HCT116 (cell line): ENCODE measurements around the gene FUOM. TPM values are rescaled to one million over a fixed set of nuclear protein-coding genes. Genes with fewer than 3 reads are reported as not detected.

ENCODE experiments used
- ATAC-seq: fragments of 200-7000 bp; cut with Tn5 transposase; 2 replicates; pipeline ENCODE4 v1.9.1; 2020; ENCODE audit warnings: mild to moderate bottlenecking, moderate library complexity
- BruUV-seq: library from RNA; stranded (reverse); fragments of 400-500 nt; replicated peaks from 2 replicates; lab custom pipeline; 2021; lab: Mats Ljungman, UMichigan
- CTCF ChIA-PET: fragments of 300-600 bp; sonication (Branson Sonifier 250); formaldehyde crosslinking; loops from one replicate; lab custom pipeline; 2021; ENCODE audit warnings: antibody characterized with exemption; lab: Charles Lee
- POLR2A ChIA-PET: fragments of 300-600, 350-600 bp; sonication (Branson Sonifier 250); formaldehyde crosslinking; loops from one replicate; lab custom pipeline; 2021; ENCODE audit warnings: antibody characterized with exemption; lab: Charles Lee
- RAD21 ChIA-PET, 2 experiments: fragments of 300-600 bp; sonication (Branson Sonifier 250); formaldehyde crosslinking; loops; one replicate each; lab custom pipeline; 2023; ENCODE audit warnings: low total read pairs in 2 of 2; ENCODE audit not compliant: uncharacterized antibody in 2 of 2, unreplicated experiment in 2 of 2, low non-redundant PET in 1 of 2; lab: Charles Lee
- DNase-seq: peaks from one replicate; pipeline ENCODE4 v3.0.0-alpha.2; 2010; ENCODE audit warnings: low read depth, low spot score
- H2AFZ ChIP-seq: fragments of 200-600 bp; shearing (Covaris generic), sonication (generic); 2 replicates; pipeline ENCODE4 v1.6.1; 2017; ENCODE audit warnings: low read depth, mixed run types, mixed read lengths, antibody characterized with exemption, low read length; ENCODE audit not compliant: poor library complexity, severe bottlenecking
- H3K27ac ChIP-seq: 2 replicates; pipeline ENCODE4 v1.5.1; 2012; ENCODE audit warnings: low read depth, low read length
- H3K27me3 ChIP-seq: fragments of 200-600 bp; sonication (generic); 2 replicates; pipeline ENCODE4 v1.6.1; 2016; ENCODE audit warnings: mixed run types, low read length, mixed read lengths; ENCODE audit not compliant: insufficient read depth
- H3K36me3 ChIP-seq, 2 experiments: fragments of 200-500 bp in 1 of 2; fragments of 200-600 bp in 1 of 2; sonication (Bioruptor generic) in 1 of 2; sonication (generic) in 1 of 2; 2 replicates each; pipeline versions ENCODE4 v1.5.1 to v1.6.1; 2014 to 2016; ENCODE audit warnings: low read length in 2 of 2, inconsistent platforms in 1 of 2, mixed read lengths in 1 of 2, mixed run types in 1 of 2; ENCODE audit not compliant: insufficient read depth in 2 of 2, control insufficient read depth in 1 of 2
- H3K4me1 ChIP-seq, 2 experiments: fragments of 200-600 bp in 1 of 2; sonication (generic) in 1 of 2; 2 replicates each; pipeline versions ENCODE4 v1.5.1 to v1.6.1; 2012 to 2017; ENCODE audit warnings: low read length in 2 of 2, inconsistent platforms in 1 of 2, mild to moderate bottlenecking in 1 of 2, mixed read lengths in 1 of 2, mixed run types in 1 of 2, moderate library complexity in 1 of 2; ENCODE audit not compliant: insufficient read depth in 2 of 2, control insufficient read depth in 1 of 2
- H3K4me2 ChIP-seq: fragments of 200-600 bp; sonication (generic); 2 replicates; pipeline ENCODE4 v1.6.1; 2017; ENCODE audit warnings: mixed run types, low read length, mixed read lengths
- H3K4me3 ChIP-seq, 2 experiments: fragments of 200-600 bp in 1 of 2; sonication (generic) in 1 of 2; replicated peaks in 1 of 2; 2 replicates each; pipeline ENCODE4 v1.5.1; 2011 to 2016; ENCODE audit warnings: low read length in 2 of 2, control low read depth in 1 of 2, low read depth in 1 of 2, mild to moderate bottlenecking in 1 of 2, mixed read lengths in 1 of 2, mixed run types in 1 of 2
- H3K79me2 ChIP-seq: fragments of 200-600 bp; sonication (generic); 2 replicates; pipeline ENCODE4 v1.6.1; 2017; ENCODE audit warnings: mild to moderate bottlenecking, mixed run types, low read length, moderate library complexity, mixed read lengths; ENCODE audit not compliant: insufficient read depth
- H3K9ac ChIP-seq: fragments of 200-600 bp; sonication (generic); 2 replicates; pipeline ENCODE4 v1.6.1; 2016; ENCODE audit warnings: low read length, mixed read lengths
- H3K9me2 ChIP-seq: fragments of 200-600 bp; sonication (generic), shearing (Covaris generic); 2 replicates; pipeline ENCODE4 v1.6.1; 2017; ENCODE audit warnings: mixed run types, mild to moderate bottlenecking, moderate library complexity; ENCODE audit not compliant: insufficient read depth
- H3K9me3 ChIP-seq, 2 experiments: fragments of 200-500 bp in 1 of 2; fragments of 200-600 bp in 1 of 2; sonication (Bioruptor generic) in 1 of 2; sonication (generic) in 1 of 2; 2 replicates each; pipeline ENCODE4 v1.6.1; 2014 to 2017; ENCODE audit warnings: low read length in 2 of 2, mixed read lengths in 2 of 2, inconsistent platforms in 1 of 2, low read depth in 1 of 2, mild to moderate bottlenecking in 1 of 2, mixed run types in 1 of 2, moderate library complexity in 1 of 2; ENCODE audit not compliant: control insufficient read depth in 1 of 2, insufficient read depth in 1 of 2
- H4K20me1 ChIP-seq: fragments of 200-600 bp; sonication (generic), shearing (Covaris generic); 2 replicates; pipeline ENCODE4 v1.6.1; 2017; ENCODE audit warnings: mixed run types, mild to moderate bottlenecking, moderate library complexity; ENCODE audit not compliant: insufficient read depth
- SIN3A ChIP-seq: IDR thresholded peaks from 2 replicates; pipeline ENCODE4 v1.6.1; 2012; ENCODE audit warnings: low read depth
- intact Hi-C: fragments of 100-400 bp; cut with micrococcal nuclease; formaldehyde crosslinking; loops from 2 replicates; pipeline ENCODE4 v1.10.0; 2022
- microRNA-seq: library from miRNA; unstranded; fragments of <30 nt; microRNA quantifications from one replicate; pipeline ENCODE4, GENCODE V29; 2016; ENCODE audit warnings: borderline number of aligned reads
- total RNA-seq: library from RNA; stranded (reverse); gene quantifications from one replicate; pipeline ENCODE4 v1.2.1, GENCODE V29; 2021; ENCODE audit not compliant: unreplicated experiment

The FUOM gene
- total RNA-seq, 1 experiment from 2014 or later, result 21.5 TPM

DNA sequence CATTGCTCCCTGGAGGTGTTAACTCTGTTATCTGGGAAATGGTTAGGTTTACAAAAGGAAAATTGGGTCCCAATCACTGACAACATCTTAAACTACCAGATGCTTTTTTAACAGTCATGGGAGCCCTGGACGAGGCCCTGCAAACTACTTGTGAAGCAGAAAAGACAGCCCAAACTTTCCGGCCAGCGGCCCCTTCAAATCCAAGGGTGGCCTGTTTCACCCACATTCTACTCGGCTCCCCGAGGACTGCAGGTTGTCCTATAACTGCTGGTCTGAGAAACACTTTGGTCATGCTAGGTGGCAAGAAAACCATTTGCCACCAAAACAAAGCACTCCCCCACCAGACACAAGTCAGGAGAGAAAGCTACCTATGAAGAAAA is 51.7 kb downstream of the FUOM start:
- ChIA-PET POLR2A (no interaction called here), CTCF (no interaction called here), RAD21 (no interaction called here)
- H3K4me3 ChIP-seq, result no peak overlapping the region
- intact Hi-C loops, result loop anchor here (2.0 kb wide), 1 partner anchor 401 kb away; no protein-coding TSS in a partner anchor
- no peaks in the 10 kb centered on the region for H4K20me1 ChIP-seq
- H3K4me2 ChIP-seq, result no peak overlapping the region
- H3K27ac ChIP-seq, result no peak overlapping the region
- no peak overlapping the region for H2AFZ ChIP-seq
- no peaks in the 10 kb centered on the region for H3K9me2 ChIP-seq
- H3K36me3 ChIP-seq, result no peaks in the 10 kb centered on the region; a peak in 1 of 4 replicates
- H3K4me1 ChIP-seq, result peaks cover 2 to 15% of the 10 kb centered on the region in 2 experiments; a peak in 2 of 4 replicates
- TF ChIP-seq SIN3A, result no peak
- peaks cover 50% of the 10 kb centered on the region for H3K79me2 ChIP-seq
- DNase-seq (no peak), ATAC-seq (no peak)
- no peaks in the 10 kb centered on the region for H3K9me3 ChIP-seq
- no TSS peak for BruUV-seq
- H3K27me3 ChIP-seq, result no peaks in the 10 kb centered on the region
- H3K9ac ChIP-seq, result no peak overlapping the region

Small RNA genes lying within 50 kb of the gene (microRNA-seq; reads per million reads assigned to microRNA genes)
- gene MIR3944, result 2.8 reads per million

Other genes with a start within 250 kb of the FUOM start
- 3.6 TPM for gene KNDC1, start 197.8 kb downstream of the FUOM start, total RNA-seq
- gene UTF1, start 127.8 kb downstream of the FUOM start, total RNA-seq, result not detected
- gene VENTX, start 120.2 kb downstream of the FUOM start, total RNA-seq, result not detected
- 4.1 TPM for gene ADAM8, start 81.2 kb downstream of the FUOM start, total RNA-seq
- 35.4 TPM for gene TUBGCP2, start 49.1 kb downstream of the FUOM start, total RNA-seq
- 49.0 TPM for gene ZNF511, start 49.1 kb downstream of the FUOM start, total RNA-seq
- gene CALY, start 21.1 kb downstream of the FUOM start, total RNA-seq, result 0.47 TPM
- not detected for gene PRAP1, start 10.6 kb downstream of the FUOM start, total RNA-seq
- 58.0 TPM for gene ECHS1, start 15.3 kb upstream of the FUOM start, total RNA-seq
- 3.5 TPM for gene PAOX, start 21.2 kb upstream of the FUOM start, total RNA-seq
- 23.1 TPM for gene MTG1, start 36.1 kb upstream of the FUOM start, total RNA-seq
- gene SPRN, start 66.6 kb upstream of the FUOM start, total RNA-seq, result not detected
- 3.7 TPM for gene SCART1, start 95.9 kb upstream of the FUOM start, total RNA-seq
- 1.5 TPM for gene CYP2E1, start 169.3 kb upstream of the FUOM start, total RNA-seq
- not detected for gene SYCE1, start 207.6 kb upstream of the FUOM start, total RNA-seq